ENCODE results near the gene RAI1. TPM values are rescaled to one million over a fixed set of nuclear protein-coding genes. Genes with fewer than 3 reads are reported as not detected.

Gene RAI1
- polyA plus RNA-seq, 2 of the 4 experiments (the other 2 are of a cell fraction): 3.5 to 23.8 TPM

GRCh38 chr17:17840751-17841591, 159.7 kb downstream of the RAI1 start (continued):
- 0 out of 2 replicates have a peak, but pooled peaks have one; percentile 36 for TF ChIP-seq FOSB (CRISPR knock-in tag; IDR thresholded peaks at IDR 0.05)
- no peak for TF ChIP-seq HDAC2 (IDR thresholded peaks at IDR 0.05)

- H3K4me3 ChIP-seq: no peak overlapping the region
- POLR2A ChIA-PET: interaction anchor here (1.0 to 2.0 kb wide), 5 partner anchors 10 to 117 kb away, joined by 3 to 6 read pairs (median 4); no protein-coding TSS in a partner anchor
- H3K4me1 ChIP-seq: peaks cover 48% of the 10 kb centered on the region
- ATAC-seq: no peak
- peak overlapping the region; percentile 93 for H3K4me2 ChIP-seq
- TF ChIP-seq CEBPB (IDR thresholded peaks at IDR 0.05) (no peak), EP300 (IDR thresholded peaks at IDR 0.05) (no peak), E2F6 (IDR thresholded peaks at IDR 0.05; ENCODE audit: borderline replicate concordance, low read depth) (no peak), ELK1 (IDR thresholded peaks at IDR 0.05; ENCODE audit: low read depth, low read length) (no peak), NPAS2 (CRISPR knock-in tag; IDR thresholded peaks at IDR 0.05; ENCODE audit: borderline replicate concordance) (no peak), HOXB5 (CRISPR knock-in tag; IDR thresholded peaks at IDR 0.05) (no peak), CHD2 (IDR thresholded peaks at IDR 0.05; ENCODE audit: low read length, partially characterized antibody) (no peak), RAD21 (conservative IDR thresholded peaks at IDR 0.05 in 1 of 2, IDR thresholded peaks at IDR 0.05 in 1 of 2) (no peak), ZSCAN20 (CRISPR knock-in tag; IDR thresholded peaks at IDR 0.05) (no peak), SMC3 (IDR thresholded peaks at IDR 0.05) (no peak), CTCF (IDR thresholded peaks at IDR 0.05) (no peak), HDAC2 (IDR thresholded peaks at IDR 0.05) (no peak), POLR2AphosphoS2 (conservative IDR thresholded peaks at IDR 0.05; ENCODE audit: low read length) (no peak), KDM1A (IDR thresholded peaks at IDR 0.05; ENCODE audit: low read depth) (no peak), SREBF2 (IDR thresholded peaks at IDR 0.05) (no peak), ESRRA (IDR thresholded peaks at IDR 0.05; ENCODE audit: borderline replicate concordance, low read length) (no peak)
- H3K9me3 ChIP-seq: no peaks in the 10 kb centered on the region
- peak overlapping the region; percentile 98 for H3K27ac ChIP-seq
- CTCF ChIA-PET: interaction anchor here (0.8 to 35.9 kb wide), 6 partner anchors 14 to 161 kb away, joined by 3 to 859 read pairs (median 16); no protein-coding TSS in a partner anchor
- no peak for DNase-seq (ENCODE audit: low read depth in 1 of 2, low spot score in 1 of 2)
- WGBS (ENCODE audit: missing lambda C conversion rate): 92% methylated on average over 1 of the region's 1 CpG
- FAIRE-seq: no peak
These were observed 160.4 kb downstream of the RAI1 start for GRCh38 chr17:17841601-17842025.

GRCh38 chr17:17842111-17842876, 161.0 kb downstream of the RAI1 start:
- H3K4me3 ChIP-seq: no peak overlapping the region
- ATAC-seq: no peak
- peaks cover 44% of the 10 kb centered on the region for H3K4me1 ChIP-seq
- ChIA-PET POLR2A (interaction anchor here (0.7 to 1.5 kb wide), 3 partner anchors 9 to 58 kb away, joined by 4 read pairs; no protein-coding TSS in a partner anchor), CTCF (interaction anchor here (0.8 to 35.9 kb wide), 7 partner anchors 13 to 162 kb away, joined by 3 to 859 read pairs (median 6); partner anchors contain the start of gene RAI1)
- H3K4me2 ChIP-seq: no peak overlapping the region; the same call in 2 of the 3 replicates
- H3K9me3 ChIP-seq: no peaks in the 10 kb centered on the region
- H3K27ac ChIP-seq: peak overlapping the region; percentile 98
- FAIRE-seq: no peak
- 86% methylated on average over 9 of the region's 9 CpGs for WGBS (ENCODE audit: missing lambda C conversion rate)
- DNase-seq (ENCODE audit: low read depth in 1 of 2, low spot score in 1 of 2): no peak
- TF ChIP-seq HOXB5 (CRISPR knock-in tag; IDR thresholded peaks at IDR 0.05) (no peak), SREBF2 (IDR thresholded peaks at IDR 0.05) (no peak), ESRRA (IDR thresholded peaks at IDR 0.05; ENCODE audit: borderline replicate concordance, low read length) (no peak), MAZ (IDR thresholded peaks at IDR 0.05; ENCODE audit: borderline replicate concordance, low read depth, low read length) (no peak), HMGXB4 (CRISPR knock-in tag; IDR thresholded peaks at IDR 0.05; ENCODE audit: borderline replicate concordance) (no peak), JUN (IDR thresholded peaks at IDR 0.05) (no peak), SMC3 (IDR thresholded peaks at IDR 0.05) (no peak), CEBPB (IDR thresholded peaks at IDR 0.05) (no peak), HEYL (CRISPR knock-in tag; IDR thresholded peaks at IDR 0.05) (no peak), PHF8 (IDR thresholded peaks at IDR 0.05; ENCODE audit: borderline replicate concordance, low read depth) (no peak), MAX (IDR thresholded peaks at IDR 0.05) (no peak), CTCF (IDR thresholded peaks at IDR 0.05) (no peak)

Data from A549 (cell line).